ENCODE data around the gene TADA1.
A peak's percentile ranks its signal among the peaks of the same experiment; 100 is the strongest.
"Not testable (repeated sequence)": the region's sequence is repeated elsewhere in the genome, so short reads cannot be mapped to it uniquely, and the experiment has no call there.

Gene TADA1

DNA sequence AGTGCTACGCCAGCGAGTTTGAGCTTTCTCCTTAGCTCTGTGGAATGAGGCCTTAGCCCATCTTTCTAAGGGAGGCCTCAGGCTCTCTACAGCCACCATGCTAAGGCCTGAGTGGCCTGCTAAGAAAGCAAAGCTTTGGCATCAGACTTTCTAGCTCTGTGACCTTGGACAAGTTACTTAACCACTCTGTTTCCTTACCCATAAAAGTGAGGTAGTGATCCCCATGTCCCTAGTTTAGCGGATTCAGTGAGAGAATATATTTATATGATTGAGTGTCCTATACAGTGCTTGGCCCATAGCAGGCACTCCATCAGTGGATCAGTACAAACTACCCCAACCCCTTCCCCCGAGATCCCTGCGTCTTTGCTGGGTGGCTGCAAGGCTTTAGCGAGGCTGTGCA is 32.7 kb downstream of the TADA1 start:
- DNase-seq, result no peak

DNA sequence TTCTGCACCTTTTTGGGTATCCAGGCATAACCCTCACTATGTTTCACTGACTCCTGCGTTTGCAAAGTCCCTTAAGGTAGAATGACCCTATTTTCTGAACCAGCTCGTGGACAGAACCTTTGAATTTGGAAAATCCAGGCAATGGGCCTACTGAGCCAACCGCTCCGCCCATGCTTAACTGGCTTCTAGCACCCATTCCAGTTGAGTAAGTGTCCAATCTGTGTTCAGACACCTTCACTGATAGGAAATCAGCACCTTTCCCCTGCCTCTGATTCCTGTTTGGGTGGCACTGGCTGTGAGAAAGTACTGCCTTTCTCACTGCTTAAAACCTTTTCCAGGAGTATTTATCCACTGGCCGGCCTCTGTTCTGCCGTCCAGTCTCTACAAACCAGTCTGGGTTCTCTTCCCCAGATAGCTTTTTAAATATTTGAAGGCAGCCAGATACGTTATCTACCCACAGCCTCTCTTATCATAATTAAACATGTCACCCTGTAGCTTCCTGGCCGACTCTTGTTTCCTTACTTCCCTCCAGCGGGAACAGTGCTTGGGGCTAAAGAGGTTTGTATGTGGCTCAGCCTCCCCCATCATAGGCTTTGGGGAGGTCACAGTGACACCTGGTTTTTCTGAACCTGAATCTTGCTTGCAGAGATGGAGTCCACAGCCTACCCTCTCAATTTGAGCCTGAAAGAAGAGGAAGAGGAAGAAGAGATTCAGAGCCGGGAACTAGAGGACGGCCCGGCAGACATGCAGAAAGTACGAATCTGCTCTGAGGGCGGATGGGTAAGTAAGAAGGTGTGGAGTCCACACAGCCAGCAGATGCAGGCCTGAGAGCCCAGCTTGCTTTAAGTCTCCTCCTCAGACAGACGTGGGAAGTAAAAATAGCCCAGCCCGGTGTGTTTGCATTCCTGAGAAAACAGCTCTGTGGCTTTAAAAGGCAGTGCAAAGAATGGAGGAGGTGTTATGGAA is 35.5 kb downstream of the TADA1 start:
- DNase-seq, result peak; percentile 37

DNA sequence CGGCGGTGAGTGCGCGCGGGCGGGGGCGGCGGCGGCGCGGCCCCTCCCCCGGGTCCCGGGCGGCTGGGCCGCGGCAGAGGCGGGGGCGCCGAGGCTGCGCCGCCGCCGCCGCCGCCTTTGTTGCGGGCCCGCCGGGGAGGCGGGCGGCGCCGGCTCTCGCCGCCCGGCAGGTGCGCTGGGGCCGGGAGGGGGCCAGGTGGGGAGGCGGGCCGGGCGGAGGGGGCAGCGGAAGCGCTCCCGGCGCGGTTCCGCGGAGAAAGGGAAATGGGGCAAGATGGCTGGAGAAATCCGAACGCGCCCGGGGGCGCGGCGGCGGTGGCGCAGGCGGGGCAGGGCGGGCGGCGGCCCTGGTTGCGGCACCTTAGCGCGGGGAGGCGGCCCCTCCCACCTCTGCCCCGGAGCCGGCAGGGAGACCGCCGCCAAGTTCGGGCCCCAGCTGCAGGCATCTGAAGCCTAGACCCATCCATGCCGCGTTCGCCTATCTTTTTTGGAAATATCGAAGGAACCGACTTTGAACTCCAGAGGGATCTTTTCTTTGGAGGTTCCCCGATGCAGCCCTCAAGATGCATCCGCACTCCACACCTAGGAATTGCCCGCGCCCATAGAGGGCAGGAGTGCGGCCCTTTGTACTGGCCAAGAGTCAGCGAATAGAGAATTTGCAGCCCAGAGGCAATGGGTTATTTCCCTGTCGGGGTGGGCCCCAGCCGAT is 36.3 kb downstream of the TADA1 start:
- peak; percentile 47 for DNase-seq

DNA sequence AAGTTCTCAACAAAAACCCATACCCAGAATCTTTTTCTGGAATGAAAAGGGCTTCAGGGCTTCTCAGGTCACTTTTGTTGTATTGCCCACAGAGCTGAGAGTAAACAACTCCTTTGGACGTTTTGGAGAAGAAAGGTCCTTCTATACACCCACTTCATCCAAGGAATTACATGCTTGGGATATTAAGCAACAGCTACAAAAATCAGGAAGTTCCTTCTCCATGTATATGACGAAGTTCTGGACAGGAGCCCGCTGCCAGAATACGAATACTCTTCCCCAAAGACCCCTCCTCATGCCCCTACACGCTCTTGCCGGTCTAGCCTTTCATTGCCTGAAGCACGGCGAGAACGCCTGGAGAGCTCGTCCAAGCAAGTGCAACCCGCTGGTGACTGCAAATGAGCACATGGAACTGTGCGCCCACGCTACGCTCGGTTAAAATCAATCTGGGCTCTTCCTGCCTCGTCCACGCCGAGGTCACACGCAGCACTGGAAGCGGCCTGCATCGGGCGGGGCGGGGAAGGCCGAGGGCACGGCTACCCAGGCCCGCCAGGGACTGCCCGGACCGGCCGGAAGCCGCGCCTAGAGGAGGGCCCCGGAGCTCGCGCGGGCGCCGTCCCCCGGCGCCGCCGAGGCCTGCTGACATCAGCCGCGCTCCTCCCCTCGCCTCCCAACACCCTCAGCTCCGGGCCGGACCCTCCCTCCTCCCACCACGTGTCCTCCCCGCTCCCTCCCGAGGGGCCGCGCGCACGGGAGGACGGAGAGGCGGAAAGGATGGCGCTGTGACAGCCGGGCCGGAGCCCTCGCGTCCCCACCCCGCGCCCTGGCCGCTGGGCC is 37.1 kb downstream of the TADA1 start, which contains the start of gene POGK:
Gene POGK, plus strand, starts transcription at position 710 of the 834 bp plus-strand sequence. CDS start 1,482 bp downstream, outside the sequence.
- DNase-seq, result peak; percentile 95

DNA sequence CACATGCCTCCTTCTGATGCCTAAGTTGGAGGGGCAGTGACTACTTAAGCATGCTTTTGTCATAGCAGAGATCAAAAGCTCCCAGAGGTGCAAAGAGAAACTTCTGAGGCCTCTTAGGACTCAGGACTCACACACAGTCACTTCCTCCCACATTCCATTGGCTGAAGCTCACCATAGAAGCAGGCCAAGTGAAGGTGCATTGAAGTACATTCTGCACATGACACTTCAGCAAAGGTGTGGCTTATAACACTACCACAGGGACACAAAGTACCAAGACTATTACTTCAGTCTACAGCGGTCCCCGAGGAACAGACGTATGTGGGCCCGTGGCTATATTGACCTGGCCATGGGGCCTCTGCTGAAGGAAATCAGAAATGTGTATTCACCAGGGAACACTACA is 39.3 kb downstream of the TADA1 start:
- DNase-seq, result no peak

DNA sequence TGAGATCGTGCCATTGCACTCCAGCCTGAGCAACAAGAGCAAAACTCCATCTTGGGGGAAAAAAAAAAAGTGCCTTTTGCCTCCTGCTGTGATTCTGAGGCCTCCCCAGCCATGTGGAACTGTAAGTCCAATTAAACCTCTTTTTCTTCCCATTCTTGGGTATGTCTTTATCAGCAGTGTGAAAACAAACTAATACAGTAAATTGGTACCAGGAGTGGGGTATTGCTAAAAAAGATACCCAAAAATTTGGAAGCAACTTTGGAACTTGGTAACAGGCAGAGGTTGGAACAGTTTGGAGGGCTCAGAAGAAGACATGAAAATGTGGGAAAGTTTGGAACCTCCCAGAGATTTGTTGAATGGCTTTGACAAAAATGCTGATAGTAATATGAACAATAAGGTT is 46.3 kb downstream of the TADA1 start:
- DNase-seq, result not testable (repeated sequence)

DNA sequence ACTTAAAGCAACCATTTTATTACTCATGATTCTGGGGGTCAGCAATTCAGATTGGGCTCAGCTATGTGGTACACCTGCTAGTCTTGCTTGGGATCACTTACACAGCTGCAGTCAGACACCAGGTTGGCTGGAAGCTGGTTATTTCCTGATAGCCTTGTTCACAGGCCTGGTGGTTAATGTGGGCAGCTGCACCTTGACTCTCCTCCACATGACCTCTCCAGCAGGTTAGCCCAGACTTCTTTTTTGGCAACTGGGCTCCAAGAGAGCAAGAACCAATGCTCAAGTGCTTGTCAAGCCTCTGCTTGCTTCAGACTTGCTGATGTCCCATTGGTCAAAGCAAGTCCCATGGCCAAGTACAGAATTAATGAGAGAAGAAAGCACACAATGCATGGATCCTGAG is 48.6 kb downstream of the TADA1 start:
- no peak for DNase-seq

DNA sequence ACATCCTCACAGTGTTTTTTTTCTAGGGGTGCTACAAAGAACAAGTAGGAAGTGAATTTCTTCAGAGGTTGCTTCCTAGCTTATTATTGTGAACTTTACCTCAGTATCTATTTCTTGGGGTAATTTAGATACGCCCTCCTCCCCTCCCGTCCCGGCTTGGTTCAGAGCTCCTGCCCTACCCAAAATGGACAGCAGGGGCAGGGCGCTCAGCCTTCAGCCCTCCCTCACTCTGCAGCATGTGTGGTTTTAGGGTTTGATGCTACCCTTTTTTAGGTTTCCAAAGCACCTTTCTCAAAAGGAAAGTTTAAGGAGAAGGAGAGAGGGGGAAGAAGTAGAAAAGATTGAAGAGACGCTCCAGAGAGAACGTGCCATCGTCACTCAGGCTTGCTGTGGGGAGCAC is 53.7 kb downstream of the TADA1 start:
- DNase-seq, result no peak

DNA sequence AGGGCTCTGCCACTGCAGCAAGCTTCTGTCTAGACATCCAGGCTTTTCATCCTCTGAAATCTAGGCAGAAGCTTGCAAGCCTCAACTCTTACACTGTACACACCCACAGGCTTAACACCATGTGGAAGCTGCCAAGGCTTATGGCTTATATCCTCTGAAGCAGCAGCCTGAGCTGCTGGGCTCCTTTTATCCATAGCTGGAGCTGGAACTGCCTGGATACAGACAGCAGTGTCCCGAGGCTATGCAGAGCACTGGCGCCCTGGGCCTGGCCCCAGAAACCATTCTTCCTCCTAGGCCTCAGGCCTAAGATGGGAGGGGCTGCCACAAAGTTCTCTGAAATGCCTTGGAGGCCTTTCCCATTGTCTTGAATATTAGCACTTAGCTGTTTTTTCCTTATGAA is 56.1 kb downstream of the TADA1 start:
- DNase-seq, result no peak

DNA sequence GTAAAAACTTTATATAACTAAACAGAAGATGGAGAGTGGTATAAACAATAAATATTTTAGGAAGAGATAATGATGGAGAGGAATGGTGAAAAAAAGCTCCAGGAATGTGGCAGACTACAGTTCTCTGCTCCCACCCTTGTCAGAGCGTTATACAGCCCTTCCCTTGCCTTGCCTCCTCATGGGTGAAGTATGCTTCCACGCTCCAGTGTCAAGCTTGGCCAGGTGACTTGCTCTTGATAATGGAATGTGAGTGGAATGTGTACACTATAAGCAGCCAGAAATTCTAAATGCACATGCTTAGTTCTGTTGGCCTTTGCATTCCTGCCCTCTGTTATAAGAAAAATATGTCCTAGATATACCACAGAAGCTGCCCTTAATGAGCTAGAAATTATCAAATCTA is 61.5 kb downstream of the TADA1 start:
- no peak for DNase-seq

DNA sequence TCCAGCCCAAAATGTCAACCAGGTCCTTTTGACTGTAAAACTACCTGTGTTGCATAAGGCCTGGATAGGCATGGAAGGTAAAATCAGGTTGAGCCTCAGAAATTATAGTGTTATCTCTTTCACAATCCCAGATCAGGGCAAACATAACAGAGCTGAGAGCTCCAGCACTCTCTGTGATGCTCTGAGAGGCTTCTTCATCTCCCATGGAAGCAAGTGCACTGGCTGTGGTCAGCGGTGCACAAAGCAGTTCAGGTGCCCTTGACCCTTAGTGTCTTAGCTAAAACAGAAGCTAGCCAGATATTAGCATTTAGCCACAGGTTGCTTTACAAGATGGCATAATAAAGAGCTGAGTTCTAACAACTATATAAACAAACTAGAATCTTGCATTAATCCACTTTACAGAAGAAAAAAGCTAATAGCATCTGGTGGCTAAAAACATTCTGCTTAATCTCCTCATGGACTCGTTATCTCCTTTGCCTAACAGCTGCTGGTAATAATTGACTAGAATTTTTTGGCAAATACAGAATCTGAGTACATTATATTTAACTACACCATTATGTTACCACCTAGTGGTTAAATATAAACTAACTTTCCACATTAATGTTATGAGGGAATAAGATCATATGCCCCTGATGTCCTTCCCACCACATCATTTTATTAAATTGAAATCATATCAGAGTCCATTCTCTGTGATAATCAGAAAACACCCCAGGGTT is 62.4 kb downstream of the TADA1 start:
- no peak for DNase-seq

DNA sequence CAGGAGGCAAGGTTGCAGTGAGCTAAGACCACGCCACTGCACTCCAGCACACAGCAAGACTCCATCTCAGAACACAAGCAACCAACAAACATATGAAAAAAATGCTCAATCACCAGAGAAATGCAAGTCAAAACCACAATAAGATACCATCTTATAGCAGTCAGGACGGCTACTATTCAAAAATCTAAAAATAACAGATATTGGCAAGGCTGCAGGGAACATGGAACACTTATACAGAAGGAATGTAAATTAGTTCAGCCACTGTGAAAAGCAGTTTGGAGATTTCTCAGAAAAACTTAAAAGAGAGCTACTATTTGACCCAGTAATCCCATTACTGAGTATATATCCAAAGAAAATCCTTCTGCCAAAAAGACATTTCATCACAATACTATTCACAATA is 64.4 kb downstream of the TADA1 start:
- no peak for DNase-seq

DNA sequence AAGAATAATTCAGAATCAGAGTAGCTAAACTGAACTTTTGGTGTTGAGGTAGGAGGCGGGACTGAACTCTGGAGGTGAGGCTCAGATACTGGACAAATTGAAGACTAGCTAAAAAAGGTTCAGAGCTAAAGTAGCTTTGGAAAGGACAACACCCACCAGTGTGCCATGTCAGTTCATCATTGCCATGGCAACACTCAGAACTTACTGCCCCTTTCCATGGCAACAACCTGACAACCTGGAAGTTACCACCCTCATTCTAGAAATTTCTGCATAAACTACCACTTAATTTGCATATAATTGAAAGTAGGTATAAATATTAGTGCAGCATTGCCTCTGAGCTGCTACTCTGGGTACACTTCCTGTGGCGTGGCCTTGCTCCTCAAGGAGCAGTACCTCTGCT is 67.1 kb downstream of the TADA1 start:
- no peak for DNase-seq

Data from suppressor macrophage treated with lipopolysaccharide for 4 hours (primary cell).